Stimulated activated CD8-positive, alpha-beta memory T cell treated with anti-CD3 and anti-CD28 coated beads, Interleukin-7, amount 100 ng/mL, for 1 hour (primary cell): ENCODE data around the gene MYO1D.
"Not testable (repeated sequence)": the region's sequence is repeated elsewhere in the genome, so short reads cannot be mapped to it uniquely, and the experiment has no call there.

Source experiments
- DNase-seq, 2 donors: peaks; one replicate each; pipeline ENCODE4 v3.0.0-alpha.2; 2020; ENCODE audit warnings: low read depth in 2 of 2

The MYO1D gene

GRCh38 chr17:32464374-32464773 lies 412.6 kb downstream of the MYO1D start:
- DNase-seq, result no peak

- DNase-seq, result no peak
Measured at GRCh38 chr17:32463304-32463703, 413.6 kb downstream of the MYO1D start.

GRCh38 chr17:32461853-32462617 lies 414.9 kb downstream of the MYO1D start:
- peak in 1 of 2 donors; percentile 43 for DNase-seq

DNA sequence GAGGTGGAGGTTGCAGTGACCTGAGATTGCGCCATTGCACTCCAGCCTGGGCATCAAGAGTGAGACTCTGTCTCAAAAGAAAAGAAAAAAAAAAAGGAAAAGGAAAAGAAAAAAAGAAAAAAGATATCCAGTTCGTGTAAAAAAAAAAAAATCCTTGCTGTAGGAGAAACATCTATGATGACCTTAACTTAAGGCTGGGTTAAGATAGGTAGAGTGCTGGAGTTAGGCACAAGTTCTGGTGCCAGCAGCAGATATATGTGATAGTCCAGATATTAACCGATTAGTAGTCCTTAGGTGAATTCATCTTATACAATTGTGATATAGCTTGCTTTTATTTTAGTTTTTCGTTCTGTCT lies 415.4 kb downstream of the MYO1D start:
- no peak for DNase-seq

DNA sequence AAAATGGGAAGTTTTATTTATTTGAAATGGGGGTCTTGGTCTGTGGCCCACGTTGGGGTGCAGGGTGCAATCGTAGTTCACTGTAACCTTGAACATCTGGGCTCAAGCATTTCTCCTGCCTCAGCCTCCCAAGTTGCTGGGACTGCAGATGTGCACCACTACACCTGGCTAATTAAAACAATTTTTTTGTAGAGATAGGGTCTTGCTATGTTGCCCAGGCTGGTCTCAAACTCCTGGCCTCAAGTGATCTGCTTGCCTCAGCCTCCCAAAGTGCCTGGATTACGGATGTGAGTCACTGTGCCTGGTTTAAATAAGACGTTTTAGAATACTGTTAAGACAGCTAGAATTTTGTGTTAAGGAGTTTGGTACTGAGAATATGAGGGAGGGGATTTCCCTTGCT lies 416.9 kb downstream of the MYO1D start:
- no peak for DNase-seq

- DNase-seq, result no peak
Measured at GRCh38 chr17:32458371-32458770, 418.6 kb downstream of the MYO1D start.

GRCh38 chr17:32453370-32453769 lies 423.6 kb downstream of the MYO1D start:
- DNase-seq, result no peak

GRCh38 chr17:32452281-32452680 lies 424.6 kb downstream of the MYO1D start:
- DNase-seq, result no peak

- DNase-seq, result no peak
Measured at GRCh38 chr17:32451879-32452278, 425.0 kb downstream of the MYO1D start.

DNA sequence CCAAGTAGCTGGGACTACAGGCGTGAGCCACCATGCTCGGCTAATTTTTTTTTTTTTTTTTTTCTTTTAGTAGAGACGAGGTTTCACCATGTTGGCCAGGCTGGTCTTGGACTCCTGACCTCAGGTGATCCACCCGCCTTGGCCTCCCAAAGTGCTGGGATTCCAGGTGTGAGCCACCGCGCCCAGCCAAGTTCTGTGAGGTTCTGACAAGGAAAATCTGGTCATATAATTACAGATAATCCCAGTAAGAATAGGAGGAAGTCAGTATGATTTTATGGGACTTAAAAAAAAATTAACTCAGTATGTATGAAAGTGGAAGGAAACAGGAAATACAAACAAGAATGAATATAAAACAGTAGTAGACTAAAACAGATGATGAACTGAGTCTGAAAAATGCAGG lies 426.5 kb downstream of the MYO1D start:
- DNase-seq, result not testable (repeated sequence)

- no peak for DNase-seq
Measured at GRCh38 chr17:32449963-32450362, 427.0 kb downstream of the MYO1D start.

GRCh38 chr17:32446949-32447348 lies 430.0 kb downstream of the MYO1D start:
- DNase-seq, result no peak

- no peak for DNase-seq
Measured at GRCh38 chr17:32445971-32446370, 431.0 kb downstream of the MYO1D start.

DNA sequence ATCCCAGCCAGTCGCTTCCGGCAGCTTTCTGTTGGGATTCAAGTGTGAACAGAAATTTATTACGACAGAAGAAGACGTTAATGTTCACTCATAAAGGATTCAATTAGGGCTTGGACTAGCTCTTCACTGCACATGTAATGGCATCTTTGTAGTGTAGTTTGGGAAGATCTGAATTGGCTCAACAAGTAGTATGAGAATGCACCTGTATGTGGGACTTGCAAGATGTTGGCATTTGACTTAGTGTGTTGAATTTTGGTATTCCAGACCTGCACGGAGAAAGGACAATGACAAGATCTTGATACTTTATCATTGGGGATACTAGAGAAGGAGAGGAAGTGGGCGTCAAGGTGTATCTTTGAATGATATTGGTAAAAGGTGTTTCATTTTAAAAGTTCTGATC lies 431.4 kb downstream of the MYO1D start:
- no peak for DNase-seq

GRCh38 chr17:32445074-32445415 lies 431.9 kb downstream of the MYO1D start:
- DNase-seq, result no peak

- DNase-seq, result peak; percentile 96 to 97
Measured at GRCh38 chr17:32444301-32445073, 432.4 kb downstream of the MYO1D start, which contains the start of gene PSMD11. Gene PSMD11 (plus strand): TSS chr17:32444510. CDS start chr17:32444524, 14 bp downstream.

GRCh38 chr17:32443827-32444300 lies 433.1 kb downstream of the MYO1D start:
- DNase-seq, result no peak
